NCI-H2029 (cell line): Measurements from ENCODE around the gene PTPN9.
"Not testable (repeated sequence)": the region's sequence is repeated elsewhere in the genome, so short reads cannot be mapped to it uniquely, and the experiment has no call there.

Experiments used
- DNase-seq: peaks from one replicate; lab custom pipeline; 2025; lab: John Stamatoyannopoulos, UW

PTPN9 gene

DNA sequence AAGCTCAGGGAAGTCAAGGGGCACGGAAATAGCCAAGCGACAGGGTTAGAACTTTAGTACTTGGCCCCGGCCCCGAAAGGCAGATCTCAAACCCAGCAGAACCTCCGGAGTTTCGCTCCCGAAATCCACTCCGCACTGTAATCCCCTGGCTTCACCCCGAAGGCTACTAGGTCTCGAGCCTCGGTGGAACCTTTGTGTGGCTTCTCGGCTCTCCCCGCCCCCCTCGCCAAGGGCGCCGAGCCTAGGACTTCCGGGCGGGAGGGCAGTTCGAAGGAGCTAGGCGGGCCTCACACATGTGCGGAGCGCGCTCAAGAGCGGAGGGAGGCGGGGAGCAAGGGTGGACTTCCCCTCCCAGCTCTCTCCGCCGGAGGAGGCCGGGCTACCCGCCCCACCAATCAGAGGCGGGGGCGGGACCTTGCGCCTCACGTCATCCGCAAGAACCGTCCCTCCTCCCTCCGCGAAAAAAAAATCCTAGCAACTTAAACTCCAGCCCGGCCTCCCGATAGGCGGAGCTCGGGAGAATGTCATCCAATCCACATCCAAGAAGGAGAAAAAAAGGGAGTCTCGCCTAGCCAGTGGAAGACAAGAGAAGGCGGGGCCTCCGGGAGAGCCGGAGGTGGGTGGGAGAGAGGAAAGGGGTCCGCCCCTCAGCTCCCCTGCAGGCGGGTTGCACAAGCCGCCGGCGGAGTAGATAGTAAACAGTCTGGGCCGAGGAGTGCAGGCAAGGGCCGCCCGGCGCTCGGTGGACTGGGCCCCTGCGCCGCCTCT is 125.2 kb downstream of the PTPN9 start:
- peak; percentile 95 for DNase-seq

DNA sequence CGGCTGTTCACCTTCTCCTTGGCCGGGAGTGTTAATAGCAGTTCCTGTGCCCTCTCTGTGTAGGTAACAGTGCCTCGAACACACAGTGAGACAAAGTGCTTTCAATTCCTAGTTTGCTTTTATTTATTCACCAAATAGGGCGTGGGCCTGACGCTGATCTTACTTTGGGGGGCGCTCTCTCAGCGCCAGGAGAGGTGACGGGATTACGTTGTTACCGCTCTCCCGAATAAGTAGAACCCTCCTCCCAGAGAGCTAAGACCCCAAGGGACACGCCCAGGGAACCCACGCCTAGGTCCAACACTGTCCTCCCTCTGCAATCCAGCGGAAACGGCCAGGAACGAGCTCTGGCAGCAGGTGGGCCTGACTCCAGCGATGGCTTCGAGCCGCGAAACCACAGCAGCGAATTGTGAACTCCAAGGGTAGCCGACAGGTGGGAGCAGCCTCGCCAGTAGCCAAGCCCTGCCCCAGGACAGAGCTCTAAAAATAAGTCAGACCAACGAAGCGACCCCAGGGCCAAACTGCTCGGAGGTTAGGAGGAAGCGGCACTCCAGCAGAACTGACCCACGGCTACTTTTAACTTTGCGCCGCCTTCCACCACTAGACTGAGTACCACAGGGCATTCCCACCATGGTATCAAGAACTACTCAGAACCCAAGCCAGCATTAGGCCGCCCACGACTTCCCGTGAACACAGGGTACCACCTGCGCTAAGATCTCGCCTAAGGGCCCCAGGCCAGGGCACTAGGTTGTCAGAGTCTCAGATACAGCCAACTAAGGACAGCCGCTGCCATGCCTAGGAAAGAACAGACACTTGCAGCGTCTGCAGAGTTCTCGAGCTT is 126.0 kb downstream of the PTPN9 start:
- DNase-seq = peak; percentile 16

DNA sequence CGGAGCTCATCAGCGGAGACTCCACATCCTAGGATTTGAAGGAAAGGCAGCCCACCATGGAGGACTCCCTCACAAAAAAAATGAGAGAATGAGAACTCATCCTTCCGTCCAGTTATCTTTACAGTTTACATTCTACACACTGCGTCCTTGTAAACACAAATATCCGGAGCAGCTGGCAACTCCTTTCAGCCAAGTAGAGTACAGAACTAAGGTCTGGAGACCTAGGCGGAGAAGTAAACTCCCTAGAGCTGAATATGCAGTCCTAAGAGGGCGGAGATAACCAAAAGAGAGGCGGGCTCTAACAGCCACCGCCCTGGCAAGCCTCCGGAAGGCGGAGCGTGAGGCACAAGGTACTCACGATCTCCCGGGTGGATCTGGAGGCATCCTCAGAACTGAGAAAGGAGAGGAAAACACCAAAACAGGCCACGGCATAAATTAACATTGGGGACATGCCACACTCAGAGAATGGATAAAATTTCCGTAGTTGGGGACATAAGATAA is 126.7 kb downstream of the PTPN9 start:
- DNase-seq = peak; percentile 60

DNA sequence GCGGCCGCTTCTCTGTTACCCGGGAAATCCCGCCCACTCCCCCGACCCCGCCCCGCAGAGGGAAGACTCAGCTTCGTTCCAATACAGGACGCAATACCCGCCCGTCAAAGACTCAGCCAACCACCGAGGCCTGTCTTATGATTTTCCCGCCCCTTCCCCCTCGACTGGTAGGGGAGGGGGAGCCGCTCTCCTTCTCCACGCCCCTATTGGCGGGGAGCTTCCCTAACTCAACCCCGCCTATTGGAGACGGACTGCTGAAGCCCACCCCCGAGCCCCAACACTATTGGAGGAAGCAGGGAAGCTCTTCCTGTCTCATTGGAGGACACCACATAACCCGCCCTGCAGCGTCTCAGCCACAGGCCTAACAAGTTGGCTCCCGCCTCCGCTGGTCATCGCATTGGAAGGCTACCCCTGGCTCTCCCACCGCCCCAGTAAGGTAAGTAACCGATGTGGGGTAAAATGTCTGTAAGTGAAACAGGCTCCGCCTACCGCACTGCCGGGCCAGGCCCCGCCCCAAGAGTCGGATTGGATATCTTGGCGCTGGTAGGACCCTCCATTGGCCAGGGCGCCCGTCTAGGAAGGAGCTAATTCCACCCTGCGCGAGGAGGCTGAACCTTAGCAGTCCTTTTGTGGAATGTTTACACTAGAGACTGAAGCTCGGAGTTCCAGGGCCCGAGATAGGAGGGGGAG is 127.3 kb downstream of the PTPN9 start, which contains the start of gene SIN3A:
TSS of gene SIN3A (minus strand) at position 17 of the 690 bp plus-strand sequence. CDS start 21,315 bp downstream, outside the sequence.
- DNase-seq = peak; percentile 97

DNA sequence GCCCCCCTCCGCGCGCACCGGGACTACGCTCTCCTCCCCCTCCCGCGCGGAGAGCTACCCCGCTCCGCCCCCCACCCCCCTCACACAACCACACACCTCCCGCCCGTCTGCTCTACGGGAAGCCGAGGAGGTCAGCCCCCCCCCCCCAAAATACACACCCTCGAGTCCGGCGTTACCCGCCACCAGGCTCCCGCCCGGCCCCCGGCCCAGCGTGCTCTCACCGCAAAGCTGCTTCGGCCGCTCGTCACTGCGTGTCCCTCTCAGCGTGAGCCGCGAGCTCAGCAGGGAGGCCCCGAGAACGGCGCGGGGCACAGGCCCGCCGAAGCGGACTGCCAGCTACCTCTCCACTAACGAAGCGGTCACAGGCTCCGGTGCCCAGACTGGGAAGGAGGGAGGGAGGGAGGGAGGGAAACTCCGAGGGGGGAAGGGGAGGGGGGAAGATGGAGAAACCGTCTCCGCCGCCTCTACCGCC is 127.9 kb downstream of the PTPN9 start:
- DNase-seq = no peak

DNA sequence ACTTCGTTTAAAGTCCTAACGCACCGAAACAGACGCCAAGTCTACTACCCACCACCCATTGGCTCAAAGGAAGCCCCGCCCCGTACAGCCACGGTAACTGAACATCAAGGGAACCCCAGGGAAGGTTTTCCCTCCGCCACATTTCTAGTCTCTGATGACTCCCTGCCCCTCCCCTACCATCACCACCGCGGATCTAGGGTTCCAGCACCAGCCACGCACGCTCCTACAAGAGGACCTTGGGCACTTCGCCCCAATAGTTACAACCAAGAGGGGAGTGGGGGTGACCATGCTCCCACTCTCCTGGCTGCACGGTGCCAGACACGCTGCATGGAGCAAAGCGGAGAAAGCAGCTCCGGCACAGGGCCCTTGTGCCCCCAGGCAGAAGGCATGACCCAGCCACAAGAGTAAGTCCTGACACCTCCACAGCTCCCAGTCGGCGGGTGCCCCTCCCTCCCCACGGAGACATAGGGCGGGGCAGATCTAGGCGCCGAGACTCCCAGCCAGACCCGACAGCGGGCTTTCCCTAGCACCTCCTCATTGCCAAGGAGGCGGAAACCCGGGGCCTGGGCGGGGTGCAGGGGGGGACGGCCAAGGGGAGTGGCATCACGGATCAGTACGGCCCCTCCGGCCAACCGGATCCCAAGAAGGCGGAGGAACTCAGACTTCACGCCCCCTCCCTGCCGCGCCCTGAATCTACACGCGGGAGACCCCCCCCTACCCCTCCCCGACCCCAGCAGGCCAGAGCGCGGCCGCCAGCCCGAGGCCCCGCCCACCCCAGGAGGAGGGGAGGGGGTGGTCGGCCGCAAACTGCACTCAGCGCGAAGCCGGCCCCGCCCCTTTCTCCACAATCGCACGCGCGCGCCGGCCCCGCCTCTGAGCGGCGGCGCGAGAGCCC is 128.6 kb downstream of the PTPN9 start:
- DNase-seq = peak; percentile 84

DNA sequence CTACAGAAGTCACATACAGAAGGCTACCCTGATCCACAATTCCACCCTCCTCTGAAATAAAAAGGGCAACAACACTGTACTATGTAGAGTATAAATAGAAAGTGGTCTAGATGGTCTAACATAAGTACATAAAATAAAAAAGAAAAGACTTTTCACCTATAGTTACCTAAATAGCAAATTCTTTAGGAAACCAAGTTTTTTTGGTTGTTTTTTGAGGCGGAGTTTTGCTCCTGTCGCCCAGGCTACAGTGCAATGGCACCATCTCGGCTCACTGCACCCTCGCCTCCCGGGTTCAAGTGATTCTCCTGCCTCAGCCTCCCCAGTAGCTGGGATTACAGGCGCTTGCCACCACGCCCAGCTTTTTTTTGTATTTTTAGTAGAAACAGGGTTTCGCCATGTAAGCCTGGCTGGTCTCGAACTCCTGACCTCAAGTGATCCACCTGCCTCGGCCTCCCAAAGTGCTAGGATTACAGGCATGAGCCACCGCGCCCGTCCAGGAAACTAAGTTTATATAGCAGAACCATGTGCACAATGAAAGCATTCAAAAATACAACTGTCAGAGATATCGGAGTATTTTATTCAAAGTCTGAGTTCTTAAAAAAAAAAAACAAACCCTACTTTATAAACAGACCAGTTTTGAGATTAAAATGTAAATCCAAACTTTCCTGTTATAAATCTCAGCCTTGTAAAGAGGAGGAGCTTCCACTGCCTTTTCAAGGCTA is 129.4 kb downstream of the PTPN9 start:
- no peak for DNase-seq

DNA sequence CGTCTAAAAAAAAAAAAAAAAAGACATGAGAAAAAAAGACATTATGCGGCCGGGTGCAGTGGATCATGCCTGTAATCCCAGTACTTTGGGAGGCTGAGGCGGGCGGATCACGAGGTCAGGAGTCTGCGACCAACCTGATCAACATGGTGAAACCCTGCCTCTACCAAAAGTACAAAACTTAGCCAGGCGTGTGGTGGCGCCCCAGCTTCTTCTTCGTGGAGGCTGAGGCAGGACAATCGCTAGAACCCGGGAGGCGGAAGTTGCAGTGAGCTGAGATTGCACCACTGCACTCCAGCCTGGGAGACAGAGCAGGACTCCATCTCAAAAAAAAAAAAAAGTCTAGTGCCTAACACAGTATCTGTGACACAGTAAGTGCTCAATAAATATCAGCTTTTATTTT is 130.9 kb downstream of the PTPN9 start:
- not testable (repeated sequence) for DNase-seq

DNA sequence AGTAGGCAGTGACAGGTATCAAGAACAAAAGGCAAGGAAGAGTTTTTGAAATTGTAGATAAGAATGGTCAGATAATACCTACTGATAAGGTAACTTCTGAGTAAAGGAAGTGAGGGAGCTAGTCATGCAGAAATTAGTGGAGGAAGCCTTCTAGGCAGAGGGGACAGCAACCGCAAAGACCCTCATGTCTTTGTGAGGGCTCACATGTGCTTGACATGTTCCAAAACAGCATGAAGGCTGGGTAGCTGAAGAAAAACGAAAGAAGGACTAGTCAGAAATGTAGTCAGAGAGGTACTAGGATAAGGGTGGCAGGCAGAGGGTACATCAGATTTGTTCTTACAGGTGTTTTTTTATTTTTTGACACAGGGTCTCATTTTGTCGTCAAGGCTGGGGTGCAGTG is 133.0 kb downstream of the PTPN9 start:
- DNase-seq = no peak

DNA sequence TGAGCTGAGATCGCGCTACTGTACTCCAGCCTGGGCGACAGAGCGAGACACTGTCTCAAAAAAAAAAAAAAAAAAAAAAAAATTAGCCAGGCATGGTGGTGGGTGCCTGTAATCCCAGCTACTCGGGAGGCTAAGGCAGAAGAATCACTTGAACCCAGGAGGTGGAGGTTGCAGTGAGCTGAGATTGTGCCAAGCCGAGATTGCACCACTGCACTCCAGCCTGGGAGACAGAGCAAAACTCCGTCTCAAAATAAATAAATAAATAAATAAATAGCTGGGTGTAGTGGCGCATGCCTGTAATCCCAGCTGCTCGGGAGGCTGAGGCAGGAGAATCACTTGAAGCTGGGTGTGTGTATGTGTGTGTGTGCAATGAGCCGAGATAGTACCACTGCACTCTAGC is 133.8 kb downstream of the PTPN9 start:
- DNase-seq = not testable (repeated sequence)

DNA sequence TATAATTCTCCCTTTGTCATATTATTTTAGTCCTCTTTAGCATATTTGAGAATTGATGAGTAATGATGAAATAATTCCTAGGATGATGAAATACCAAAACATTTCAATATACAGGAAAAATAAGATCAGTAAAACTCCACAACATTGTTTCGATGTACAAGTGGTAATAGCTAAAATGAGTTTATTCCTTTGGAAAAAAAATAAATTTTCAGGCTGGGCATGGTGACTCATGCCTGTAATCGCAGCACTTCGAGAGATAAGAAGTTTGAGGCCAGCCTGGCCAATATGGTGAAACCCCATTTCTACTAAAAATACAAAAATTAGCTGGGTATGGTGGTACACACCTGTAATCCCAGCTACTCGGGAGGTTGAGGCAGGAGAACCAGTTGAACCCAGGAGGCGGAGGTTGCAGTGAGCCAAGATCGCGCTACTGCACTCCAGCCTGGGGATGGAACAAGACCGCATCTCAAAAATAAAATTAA is 135.1 kb downstream of the PTPN9 start:
- DNase-seq = not testable (repeated sequence)

DNA sequence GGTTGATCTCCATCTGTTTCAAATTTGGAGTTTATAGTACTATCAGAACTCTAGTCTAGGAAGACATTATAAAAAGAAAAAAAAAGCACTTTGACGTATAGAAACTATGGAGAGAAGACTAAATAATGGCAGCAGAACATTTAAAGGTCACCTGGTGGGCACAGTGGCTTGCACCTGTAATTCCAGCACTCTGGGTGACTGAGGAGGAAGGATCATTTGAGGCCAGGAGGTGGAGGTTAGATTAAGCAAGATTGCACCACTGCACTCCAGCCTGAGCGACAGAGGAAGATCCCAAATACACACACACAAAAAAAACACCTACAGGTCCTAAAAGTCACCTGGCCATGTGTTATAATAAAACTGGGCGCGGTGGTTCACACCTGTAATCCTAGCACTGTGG is 141.4 kb downstream of the PTPN9 start:
- no peak for DNase-seq

DNA sequence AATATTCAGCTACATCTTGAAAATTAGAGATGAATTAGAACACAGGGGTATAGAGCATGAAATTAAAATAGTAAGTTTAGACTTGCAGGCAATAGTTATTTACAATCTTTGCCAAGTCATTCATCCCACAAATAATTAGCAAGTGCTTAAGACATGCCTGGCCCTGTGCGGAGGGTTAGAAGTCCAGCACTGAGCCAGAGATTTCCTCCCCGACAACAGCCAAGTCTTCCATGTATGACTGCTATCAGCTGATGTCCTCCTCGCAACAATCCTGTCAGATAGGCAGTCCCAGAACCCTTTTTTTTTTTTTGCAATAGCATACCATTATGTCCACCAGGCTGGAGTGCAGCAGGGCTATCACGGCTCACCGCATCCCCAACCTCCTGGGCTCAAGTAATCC is 142.2 kb downstream of the PTPN9 start:
- no peak for DNase-seq

DNA sequence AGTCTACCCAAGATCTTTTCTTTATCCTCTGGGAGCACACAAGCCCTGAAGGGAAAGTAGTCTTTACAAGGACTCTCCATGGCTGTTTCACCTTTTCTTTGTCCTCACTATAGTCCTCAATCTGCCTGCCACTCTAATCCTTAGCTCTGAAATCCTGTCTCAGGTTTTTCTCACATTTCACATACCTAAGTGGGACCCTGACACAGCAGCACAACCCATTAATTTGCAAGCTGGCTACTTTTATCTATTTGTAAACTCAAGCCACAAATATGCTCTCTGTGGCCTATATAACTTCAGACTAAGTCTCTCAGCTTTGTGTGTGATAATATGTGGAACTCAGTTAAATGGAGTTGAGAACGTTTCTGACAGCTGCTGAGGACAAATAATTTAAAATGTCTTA is 147.4 kb downstream of the PTPN9 start:
- DNase-seq = no peak

DNA sequence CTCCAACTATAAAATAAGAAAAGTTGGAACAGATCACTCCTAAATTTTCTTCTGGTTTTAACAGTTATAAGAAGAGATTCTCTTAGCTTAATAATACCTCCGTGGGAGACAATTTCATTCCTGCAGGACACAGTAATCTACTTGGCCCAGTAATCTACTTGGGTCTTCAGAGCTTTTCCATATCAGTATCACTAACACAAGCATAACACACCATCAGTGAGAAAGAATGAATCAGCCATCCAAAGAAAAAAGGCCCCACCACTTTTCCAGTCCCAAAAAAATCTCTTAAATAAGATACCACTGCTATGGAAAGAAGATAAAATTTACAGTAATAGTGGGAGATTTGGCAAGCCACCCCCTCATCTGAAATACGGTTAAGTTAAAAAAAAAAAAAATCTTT is 147.8 kb downstream of the PTPN9 start:
- no peak for DNase-seq

DNA sequence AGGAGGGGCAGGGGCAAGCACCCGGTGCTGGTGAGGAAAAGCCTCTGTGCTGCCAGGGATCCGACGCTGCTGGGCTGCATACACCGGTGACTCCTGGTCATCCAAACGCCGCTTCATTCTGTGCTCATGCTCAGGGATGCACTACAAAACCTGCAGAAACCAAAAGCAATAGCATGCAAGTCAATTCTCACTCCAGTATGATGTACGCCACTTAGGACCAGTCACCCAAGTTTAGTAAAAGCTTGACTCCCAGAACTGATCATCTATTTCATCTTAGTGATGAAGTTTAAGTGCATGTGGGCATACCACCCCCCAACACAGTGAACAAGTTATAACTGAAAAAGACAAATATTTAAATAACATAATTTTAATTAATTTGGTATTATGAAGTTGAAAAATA is 148.9 kb downstream of the PTPN9 start:
- DNase-seq = no peak

DNA sequence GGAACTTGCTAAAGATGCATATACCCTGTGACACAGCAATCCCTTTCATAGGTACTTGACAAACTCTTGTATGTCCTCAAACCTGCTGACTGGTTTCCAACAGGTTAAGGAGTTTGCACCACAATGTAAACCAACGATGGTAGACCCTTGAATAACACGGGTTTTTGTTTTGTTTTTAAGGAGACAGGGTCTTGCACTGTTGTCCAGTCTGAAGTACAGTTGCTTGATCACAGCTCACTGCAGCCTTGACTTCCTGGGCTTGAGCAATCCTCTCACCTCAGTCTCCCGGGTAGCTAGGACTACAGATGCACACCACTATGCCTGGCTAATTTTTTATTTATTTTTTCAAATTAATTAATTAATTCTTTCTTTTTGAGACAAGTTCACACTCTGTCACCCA is 151.0 kb downstream of the PTPN9 start:
- no peak for DNase-seq

DNA sequence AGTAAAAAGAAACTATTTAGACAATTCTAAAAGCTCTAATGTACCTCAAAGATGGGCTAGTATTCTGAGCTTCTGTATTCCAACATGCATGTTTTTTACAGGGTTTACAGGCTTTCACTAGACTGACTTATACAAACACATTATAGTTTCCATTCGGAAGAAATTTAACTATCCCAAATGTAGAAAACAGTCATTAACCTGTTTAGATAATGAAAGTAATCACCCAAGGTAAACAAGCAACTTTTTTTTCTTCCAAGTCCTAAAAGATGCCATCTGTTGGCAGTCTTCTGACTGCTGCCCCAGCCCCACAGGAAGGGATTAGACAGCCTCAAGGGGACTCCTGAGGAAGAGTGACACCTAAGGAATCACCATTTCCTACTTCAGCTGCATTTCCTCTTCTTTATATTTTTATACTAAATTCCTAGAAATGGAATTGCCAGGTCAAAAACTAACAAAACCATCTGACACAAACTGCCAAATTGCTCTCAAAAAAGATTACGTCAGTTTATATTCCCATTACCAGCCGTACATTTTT is 153.1 kb downstream of the PTPN9 start:
- no peak for DNase-seq

DNA sequence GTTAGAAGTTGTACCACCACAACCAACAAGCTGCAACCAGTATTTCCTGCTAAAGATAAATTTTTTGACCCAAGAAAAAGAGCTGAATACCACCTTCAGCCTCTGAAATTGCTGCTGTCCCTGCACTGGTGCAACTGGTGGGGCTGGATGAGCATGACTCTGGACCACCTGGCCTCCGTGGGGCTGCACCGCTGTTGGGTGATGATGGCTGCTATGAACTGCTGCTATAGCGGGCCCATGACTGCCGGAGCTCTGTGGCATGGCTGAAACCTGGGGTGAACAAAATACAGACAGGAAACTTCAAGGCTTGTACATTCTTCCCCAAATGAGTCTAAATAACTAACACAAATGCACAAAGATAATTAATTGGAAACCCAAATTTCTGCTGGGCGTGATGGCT is 156.6 kb downstream of the PTPN9 start:
- no peak for DNase-seq

DNA sequence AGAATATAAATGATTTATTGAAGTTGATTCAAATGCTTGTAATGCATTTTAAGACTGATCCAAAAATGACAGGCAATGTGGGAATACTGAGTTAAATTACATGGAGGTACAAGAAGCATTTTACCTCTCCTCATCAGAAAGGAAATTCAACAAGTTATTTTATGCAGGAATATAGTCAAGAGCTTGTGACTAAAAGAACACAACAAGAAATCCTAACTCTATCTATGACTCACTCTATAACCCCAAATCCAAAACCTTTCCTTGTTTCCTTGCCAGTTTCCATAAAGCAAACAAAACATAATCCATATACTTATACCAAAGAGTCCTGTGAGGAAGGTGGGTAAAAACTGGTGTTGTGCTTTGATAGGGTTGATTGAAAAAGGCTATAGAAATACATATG is 158.4 kb downstream of the PTPN9 start:
- DNase-seq = no peak
